Body of pancreas (tissue), 4 donors: ENCODE results near the gene LRG1. TPM values are rescaled to one million over a fixed set of nuclear protein-coding genes. Genes with fewer than 3 reads are reported as not detected.

ENCODE experiments used
- ATAC-seq: fragments of 150-250 bp; one replicate; pipeline ENCODE4 v1.9.1; 2016
- DNase-seq, 4 donors: peaks; one replicate each; pipeline ENCODE4 v3.0.0-alpha.2; 2019
- H3K27ac ChIP-seq, 4 donors: fragments of 200-600 bp; sonication (generic); 1 replicate in 3 of 4; 2 replicates in 1 of 4; pipeline versions ENCODE4 v1.5.1 to v1.6.1; 2016 to 2019; ENCODE audit warnings: mild to moderate bottlenecking in 1 of 4, mixed read lengths in 1 of 4, moderate library complexity in 1 of 4
- H3K27me3 ChIP-seq, 2 donors: fragments of 200-600 bp; sonication (generic); one replicate each; pipeline ENCODE4 v1.6.0; 2016; ENCODE audit warnings: mild to moderate bottlenecking in 1 of 2
- H3K36me3 ChIP-seq, 2 donors: fragments of 200-600 bp; sonication (generic); replicated peaks in 1 of 2; 2 replicates each; pipeline ENCODE4 v1.5.1; 2016; ENCODE audit warnings: low read depth in 2 of 2; ENCODE audit not compliant: insufficient read depth in 1 of 2
- H3K4me1 ChIP-seq: fragments of 200-600 bp; sonication (generic); one replicate; pipeline ENCODE4 v1.6.0; 2016
- H3K4me3 ChIP-seq, 2 donors: fragments of 200-600 bp; sonication (generic); 1 replicate in 1 of 2; 2 replicates in 1 of 2; pipeline ENCODE4 v1.5.1; 2016 to 2019
- H3K9me3 ChIP-seq, 3 donors: fragments of 200-600 bp; sonication (generic); 1 replicate in 2 of 3; 2 replicates in 1 of 3; pipeline ENCODE4 v1.5.1; 2016
- POLR2A ChIP-seq, 3 donors: fragments of 450-650 bp; IDR thresholded peaks; one replicate each; pipeline ENCODE4 v1.6.1; 2016; ENCODE audit warnings: antibody characterized with exemption in 3 of 3, mild to moderate bottlenecking in 2 of 3
- WGBS, 2 donors: methylation state at CpG; one replicate each; pipeline ENCODE4 v1.1.5; 2017; 5-methylcytosine and 5-hydroxymethylcytosine counted together
- intact Hi-C: fragments of 100-400 bp; cut with DNase I; formaldehyde crosslinking; loops from one replicate; pipeline ENCODE4 v1.15.1; 2023
- total RNA-seq, 2 donors: library from RNA; depleted of rRNA; stranded (reverse); fragments of >200 nt; gene quantifications; one replicate each; pipeline ENCODE4 v1.1.0, GENCODE V29; 2016
- TF ChIP-seq, protein P1 (sequence below), 7 experiments: fragments of 450-650 bp in 4 of 7; fragments of 200-600 bp in 3 of 7; sonication (generic) in 3 of 7; IDR thresholded peaks; one replicate each; pipeline ENCODE4 v1.5.1; 2016 to 2019; ENCODE audit warnings: antibody characterized with exemption in 7 of 7

The LRG1 gene
- total RNA-seq, 2 donors from 2014 or later = 8.8 to 21.1 TPM

DNA sequence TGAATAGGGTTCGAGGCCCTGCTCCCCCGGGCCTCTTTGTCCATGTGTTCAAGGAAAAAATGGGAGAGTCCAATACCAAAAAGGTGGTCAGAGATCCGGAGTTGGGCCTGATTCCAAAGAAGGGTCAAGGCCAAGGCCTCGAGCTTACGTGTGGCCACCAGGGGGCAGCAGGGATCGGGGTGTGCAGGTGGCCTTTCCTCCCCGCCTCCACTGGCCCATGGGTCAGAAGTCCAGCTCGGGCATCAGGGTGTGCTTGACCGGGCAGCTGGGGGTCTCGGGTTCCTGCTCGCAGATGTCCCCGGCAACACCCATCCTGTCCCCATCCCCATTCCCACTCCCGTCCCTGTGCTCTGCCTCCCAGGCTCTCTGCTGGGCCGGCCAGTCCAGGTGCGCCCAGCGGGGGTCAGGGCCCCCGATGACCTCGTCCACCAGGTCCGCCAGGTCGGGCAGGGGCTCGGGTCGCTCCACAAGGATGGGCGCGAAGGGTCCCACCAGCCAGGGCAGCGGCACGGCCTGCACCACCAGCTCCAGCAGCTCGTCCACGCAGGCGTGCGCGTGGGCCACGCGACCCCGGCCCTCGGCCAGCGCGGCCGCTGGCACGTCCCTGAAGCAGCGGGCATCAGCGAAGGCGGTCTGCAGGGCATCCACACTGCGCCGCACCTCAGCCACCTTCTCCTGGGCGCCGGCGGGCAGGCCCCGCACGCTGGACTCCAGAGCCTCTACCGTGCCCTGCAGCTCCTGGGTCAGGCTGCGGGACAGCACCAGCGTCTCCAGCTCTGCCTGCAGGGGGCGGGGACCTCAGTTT is 16.3 kb downstream of the LRG1 start:
- ATAC-seq = peak; percentile 19
- Histone ChIP-seq H3K27ac (no peak overlapping the region), H3K4me1 (peaks cover 6% of the 10 kb centered on the region), H3K9me3 (no peaks in the 10 kb centered on the region), H3K27me3 (no peaks in the 10 kb centered on the region), H3K4me3 (no peak overlapping the region), H3K36me3 (peaks cover 0 to under 1% of the 10 kb centered on the region in 2 donors)
- peak; percentile 36 to 45 (median 42) for DNase-seq
- no peak for TF ChIP-seq POLR2A (IDR thresholded peaks at IDR 0.05)
- TF ChIP-seq, protein P1, sequence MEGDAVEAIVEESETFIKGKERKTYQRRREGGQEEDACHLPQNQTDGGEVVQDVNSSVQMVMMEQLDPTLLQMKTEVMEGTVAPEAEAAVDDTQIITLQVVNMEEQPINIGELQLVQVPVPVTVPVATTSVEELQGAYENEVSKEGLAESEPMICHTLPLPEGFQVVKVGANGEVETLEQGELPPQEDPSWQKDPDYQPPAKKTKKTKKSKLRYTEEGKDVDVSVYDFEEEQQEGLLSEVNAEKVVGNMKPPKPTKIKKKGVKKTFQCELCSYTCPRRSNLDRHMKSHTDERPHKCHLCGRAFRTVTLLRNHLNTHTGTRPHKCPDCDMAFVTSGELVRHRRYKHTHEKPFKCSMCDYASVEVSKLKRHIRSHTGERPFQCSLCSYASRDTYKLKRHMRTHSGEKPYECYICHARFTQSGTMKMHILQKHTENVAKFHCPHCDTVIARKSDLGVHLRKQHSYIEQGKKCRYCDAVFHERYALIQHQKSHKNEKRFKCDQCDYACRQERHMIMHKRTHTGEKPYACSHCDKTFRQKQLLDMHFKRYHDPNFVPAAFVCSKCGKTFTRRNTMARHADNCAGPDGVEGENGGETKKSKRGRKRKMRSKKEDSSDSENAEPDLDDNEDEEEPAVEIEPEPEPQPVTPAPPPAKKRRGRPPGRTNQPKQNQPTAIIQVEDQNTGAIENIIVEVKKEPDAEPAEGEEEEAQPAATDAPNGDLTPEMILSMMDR (IDR thresholded peaks at IDR 0.05) = peak in 6 of 7 experiments; percentile 36 to 57 (median 44)
- intact Hi-C loops = no loop called here
- 64 to 81% methylated on average over 10 to 42 of the region's 53 CpGs for WGBS, 2 donors

DNA sequence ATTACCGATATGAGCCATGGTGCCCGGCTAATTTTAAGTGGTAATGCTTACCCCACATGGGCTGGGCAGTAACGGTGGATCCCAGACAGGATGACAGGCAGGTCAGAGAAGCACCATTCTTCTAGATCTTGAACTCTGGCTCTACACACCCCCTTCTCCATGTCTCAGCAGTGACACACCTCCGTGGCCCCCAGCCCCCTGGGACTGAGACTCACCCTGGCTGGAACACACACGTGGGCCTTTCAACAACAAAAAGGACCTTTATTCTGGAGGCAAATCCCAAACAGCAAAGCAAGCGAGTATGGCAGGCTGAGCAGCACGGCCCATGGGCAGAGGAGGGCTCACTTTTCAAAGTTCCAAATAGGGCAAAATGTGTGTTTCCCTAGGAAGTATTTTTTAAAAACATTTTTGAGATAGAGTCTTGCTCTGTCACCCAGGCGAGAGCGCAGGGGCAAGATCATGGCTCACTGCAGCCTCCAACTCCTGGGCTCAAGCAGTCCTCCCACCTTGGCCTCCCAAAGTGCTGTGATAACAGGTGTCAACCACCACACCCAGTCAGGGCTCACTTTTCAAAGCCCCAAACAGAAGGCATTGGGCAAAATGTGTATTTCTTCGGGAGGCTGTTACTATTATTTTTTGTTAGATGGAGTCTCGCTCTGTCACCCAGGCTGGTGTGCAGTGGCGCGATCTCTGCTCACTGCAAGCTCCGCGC is 17.4 kb downstream of the LRG1 start:
- no peaks in the 10 kb centered on the region for H3K9me3 ChIP-seq
- H3K4me1 ChIP-seq = peaks cover 9% of the 10 kb centered on the region
- ATAC-seq (no peak), DNase-seq (no peak)
- WGBS, 2 donors = 90 to 95% methylated on average over 15 of the region's 15 CpGs
- H3K4me3 ChIP-seq = no peak overlapping the region
- no peaks in the 10 kb centered on the region for H3K36me3 ChIP-seq
- intact Hi-C loops = no loop called here
- no peaks in the 10 kb centered on the region for H3K27me3 ChIP-seq
- no peak overlapping the region for H3K27ac ChIP-seq
- no peak for TF ChIP-seq POLR2A (IDR thresholded peaks at IDR 0.05)
- TF ChIP-seq, protein P1 (IDR thresholded peaks at IDR 0.05) = no peak

DNA sequence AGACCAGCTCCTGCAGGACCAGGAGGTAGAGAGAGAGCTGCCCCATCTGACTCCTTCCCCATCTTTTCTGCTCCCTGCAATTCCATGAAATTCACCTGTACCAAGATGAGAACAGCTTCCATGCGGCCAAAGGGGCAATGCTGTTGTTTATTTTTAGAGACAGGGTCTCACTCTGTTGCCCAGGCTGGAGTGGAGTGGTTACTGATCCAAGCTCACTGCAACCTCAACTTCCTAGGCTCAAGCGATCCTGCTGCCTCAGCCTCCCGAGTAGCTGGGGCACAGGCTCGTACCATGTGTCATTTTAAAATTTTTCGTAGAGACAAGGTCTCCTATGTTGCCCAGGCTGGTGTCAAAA is 18.0 kb downstream of the LRG1 start:
- TF ChIP-seq POLR2A (IDR thresholded peaks at IDR 0.05) = no peak
- TF ChIP-seq, protein P1 (IDR thresholded peaks at IDR 0.05) = no peak
- H3K9me3 ChIP-seq = no peaks in the 10 kb centered on the region
- no peaks in the 10 kb centered on the region for H3K27me3 ChIP-seq
- no peaks in the 10 kb centered on the region for H3K36me3 ChIP-seq
- H3K4me3 ChIP-seq = no peak overlapping the region
- ATAC-seq (no peak), DNase-seq (no peak)
- intact Hi-C loops = no loop called here
- no peak overlapping the region for H3K27ac ChIP-seq
- peaks cover 9% of the 10 kb centered on the region for H3K4me1 ChIP-seq
- 90 to 92% methylated on average over 4 to 5 of the region's 5 CpGs for WGBS, 2 donors

DNA sequence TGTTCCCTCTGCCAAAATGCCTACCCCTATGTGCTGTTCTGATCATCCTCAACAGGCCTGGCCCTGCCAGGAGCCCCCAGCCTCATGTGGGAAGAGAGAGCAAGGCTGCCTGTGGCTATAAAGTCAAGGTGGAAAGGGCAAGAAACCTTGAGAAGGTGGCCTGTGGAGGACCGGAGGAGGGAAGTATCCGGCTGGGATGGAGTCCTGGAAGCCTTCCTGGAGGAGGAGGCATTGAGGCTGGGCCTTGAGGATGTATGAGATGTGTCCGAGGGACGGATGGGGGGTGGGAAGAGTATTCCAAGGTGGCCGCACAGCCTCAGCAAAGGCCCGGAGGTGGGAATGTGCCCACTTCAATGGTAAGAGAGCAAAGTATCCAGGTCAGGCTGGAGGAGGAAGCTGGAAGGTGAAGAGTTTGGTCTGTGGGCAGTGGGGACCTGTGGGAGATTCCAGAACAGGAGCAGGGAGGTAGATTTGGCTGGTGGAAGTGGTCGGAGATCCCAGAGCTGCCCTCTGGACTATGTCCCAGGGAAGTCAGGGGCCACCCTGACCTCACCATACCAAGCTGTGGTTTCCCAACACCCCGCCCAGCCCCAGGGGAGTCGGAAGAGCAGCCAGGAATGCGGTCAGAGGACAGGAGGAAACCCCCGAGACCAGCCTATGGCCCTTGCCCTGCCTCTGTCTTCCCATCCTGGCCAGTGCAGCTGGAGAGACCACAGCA is 18.5 kb downstream of the LRG1 start:
- no peak for TF ChIP-seq POLR2A (IDR thresholded peaks at IDR 0.05)
- TF ChIP-seq, protein P1 (IDR thresholded peaks at IDR 0.05) = no peak
- WGBS, 2 donors = 89 to 93% methylated on average over 11 of the region's 11 CpGs
- Histone ChIP-seq H3K27me3 (no peaks in the 10 kb centered on the region), H3K36me3 (no peaks in the 10 kb centered on the region), H3K4me3 (no peak overlapping the region), H3K27ac (no peak overlapping the region), H3K4me1 (peaks cover 9% of the 10 kb centered on the region), H3K9me3 (no peaks in the 10 kb centered on the region)
- intact Hi-C loops = no loop called here
- ATAC-seq = no peak
- no peak for DNase-seq
